Activated CD8-positive, alpha-beta T cell treated with anti-CD3 and anti-CD28 coated beads for 36 hours (primary cell): ENCODE data around the gene EEPD1. TPM values are rescaled to one million over a fixed set of nuclear protein-coding genes. Genes with fewer than 3 reads are reported as not detected.
"Not testable (repeated sequence)": the region's sequence is repeated elsewhere in the genome, so short reads cannot be mapped to it uniquely, and the experiment has no call there.

Experiments used
- ATAC-seq: fragments of 200-7000 bp; cut with Tn5 transposase; one replicate; pipeline ENCODE4 v1.10.0; 2021; ENCODE audit warnings: mild to moderate bottlenecking, moderate library complexity
- CTCF ChIA-PET: fragments of 350-600 bp; sonication (Branson Sonifier 250); formaldehyde crosslinking; loops from one replicate; lab custom pipeline; 2021; ENCODE audit warnings: antibody characterized with exemption; lab: Charles Lee
- POLR2A ChIA-PET: fragments of 350-600 bp; sonication (Branson Sonifier 250); formaldehyde crosslinking; loops from one replicate; lab custom pipeline; 2021; ENCODE audit warnings: antibody characterized with exemption; lab: Charles Lee
- DNase-seq: peaks from one replicate; pipeline ENCODE4 v3.0.0-alpha.2; 2020
- H3K27ac Mint-ChIP-seq: one replicate; pipeline ENCODE4 v1.8.0; 2021; ENCODE audit warnings: mild to moderate bottlenecking, mixed read lengths
- H3K27me3 Mint-ChIP-seq: one replicate; pipeline ENCODE4 v1.8.0; 2021; ENCODE audit warnings: mixed read lengths
- H3K36me3 Mint-ChIP-seq: one replicate; pipeline ENCODE4 v1.8.0; 2021; ENCODE audit warnings: low read depth, mixed read lengths
- H3K4me1 Mint-ChIP-seq: one replicate; pipeline ENCODE4 v1.8.0; 2021; ENCODE audit warnings: low read depth, mixed read lengths
- H3K4me3 Mint-ChIP-seq: one replicate; pipeline ENCODE4 v1.8.0; 2021; ENCODE audit warnings: mild to moderate bottlenecking, moderate library complexity, mixed read lengths
- H3K9me3 Mint-ChIP-seq: one replicate; pipeline ENCODE4 v1.8.0; 2021; ENCODE audit warnings: mixed read lengths
- intact Hi-C: fragments of 100-400 bp; cut with micrococcal nuclease; formaldehyde crosslinking; loops from one replicate; pipeline ENCODE4 v1.10.0; 2022
- total RNA-seq, 2 experiments: library from RNA; stranded (reverse); gene quantifications; one replicate each; pipeline ENCODE4 v1.2.3, GENCODE V29; 2021
- TF ChIP-seq, protein P1 (sequence below): fragments of 200-600 bp; IDR thresholded peaks from one replicate; pipeline ENCODE4 v1.8.0; 2022; ENCODE audit warnings: antibody characterized with exemption, mild to moderate bottlenecking

Gene EEPD1
- total RNA-seq, 2 experiments from 2014 or later = 0.76 to 0.90 TPM

DNA sequence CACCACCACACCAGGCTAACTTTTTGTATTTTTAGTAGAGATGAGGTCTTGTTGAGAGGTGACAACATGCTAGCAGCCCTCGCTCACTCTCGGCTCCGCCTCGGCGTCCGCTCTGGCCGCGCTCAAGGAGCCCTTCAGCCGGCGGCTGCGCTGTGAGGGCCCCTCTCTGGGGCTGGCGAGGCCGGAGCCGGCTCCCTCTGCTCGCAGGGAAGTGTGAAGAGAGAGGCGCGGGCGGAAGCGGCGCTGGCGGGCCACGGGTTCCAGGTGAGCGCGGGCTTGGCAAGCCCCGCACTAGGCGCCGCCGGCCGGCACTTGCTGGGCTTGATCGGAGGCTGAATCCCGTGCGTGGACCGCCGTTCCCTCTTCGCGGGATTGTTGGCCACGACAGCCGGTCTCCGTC is 83.0 kb downstream of the EEPD1 start:
- intact Hi-C loops = no loop called here
- no peaks in the 10 kb centered on the region for H3K36me3 Mint-ChIP-seq
- no peaks in the 10 kb centered on the region for H3K9me3 Mint-ChIP-seq
- DNase-seq = no peak
- TF ChIP-seq, protein P1, sequence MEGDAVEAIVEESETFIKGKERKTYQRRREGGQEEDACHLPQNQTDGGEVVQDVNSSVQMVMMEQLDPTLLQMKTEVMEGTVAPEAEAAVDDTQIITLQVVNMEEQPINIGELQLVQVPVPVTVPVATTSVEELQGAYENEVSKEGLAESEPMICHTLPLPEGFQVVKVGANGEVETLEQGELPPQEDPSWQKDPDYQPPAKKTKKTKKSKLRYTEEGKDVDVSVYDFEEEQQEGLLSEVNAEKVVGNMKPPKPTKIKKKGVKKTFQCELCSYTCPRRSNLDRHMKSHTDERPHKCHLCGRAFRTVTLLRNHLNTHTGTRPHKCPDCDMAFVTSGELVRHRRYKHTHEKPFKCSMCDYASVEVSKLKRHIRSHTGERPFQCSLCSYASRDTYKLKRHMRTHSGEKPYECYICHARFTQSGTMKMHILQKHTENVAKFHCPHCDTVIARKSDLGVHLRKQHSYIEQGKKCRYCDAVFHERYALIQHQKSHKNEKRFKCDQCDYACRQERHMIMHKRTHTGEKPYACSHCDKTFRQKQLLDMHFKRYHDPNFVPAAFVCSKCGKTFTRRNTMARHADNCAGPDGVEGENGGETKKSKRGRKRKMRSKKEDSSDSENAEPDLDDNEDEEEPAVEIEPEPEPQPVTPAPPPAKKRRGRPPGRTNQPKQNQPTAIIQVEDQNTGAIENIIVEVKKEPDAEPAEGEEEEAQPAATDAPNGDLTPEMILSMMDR = no peak
- ATAC-seq = no peak
- no peaks in the 10 kb centered on the region for H3K27me3 Mint-ChIP-seq
- ChIA-PET CTCF (no interaction called here), POLR2A (no interaction called here)
- no peaks in the 10 kb centered on the region for H3K4me1 Mint-ChIP-seq
- H3K27ac Mint-ChIP-seq = no peak overlapping the region
- no peak overlapping the region for H3K4me3 Mint-ChIP-seq

DNA sequence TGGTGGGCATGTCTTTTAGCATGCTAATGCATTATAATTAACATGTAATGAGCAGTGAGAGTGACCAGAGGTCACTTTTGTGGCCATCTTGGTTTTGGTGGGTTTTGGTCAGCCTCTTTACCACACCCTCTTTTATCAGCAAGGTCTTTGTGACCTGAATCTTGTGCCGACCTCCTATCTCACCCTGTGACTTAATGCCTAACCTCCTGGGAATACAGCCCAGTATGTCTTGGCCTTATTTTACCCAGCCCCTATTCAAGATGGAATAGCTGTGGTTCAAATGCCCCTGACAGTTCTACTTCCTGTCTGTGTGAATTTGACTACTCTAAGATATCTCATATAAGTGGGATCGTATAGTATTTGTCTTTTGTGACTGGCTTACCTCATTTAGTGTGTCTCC is 85.1 kb downstream of the EEPD1 start:
- Mint-ChIP-seq H3K36me3 (no peaks in the 10 kb centered on the region), H3K9me3 (no peaks in the 10 kb centered on the region), H3K4me3 (no peak overlapping the region), H3K4me1 (no peaks in the 10 kb centered on the region), H3K27ac (no peak overlapping the region), H3K27me3 (no peaks in the 10 kb centered on the region)
- POLR2A ChIA-PET = no interaction called here
- TF ChIP-seq, protein P1 = no peak
- DNase-seq (no peak), ATAC-seq (no peak)
- CTCF ChIA-PET = no interaction called here
- intact Hi-C loops = no loop called here

DNA sequence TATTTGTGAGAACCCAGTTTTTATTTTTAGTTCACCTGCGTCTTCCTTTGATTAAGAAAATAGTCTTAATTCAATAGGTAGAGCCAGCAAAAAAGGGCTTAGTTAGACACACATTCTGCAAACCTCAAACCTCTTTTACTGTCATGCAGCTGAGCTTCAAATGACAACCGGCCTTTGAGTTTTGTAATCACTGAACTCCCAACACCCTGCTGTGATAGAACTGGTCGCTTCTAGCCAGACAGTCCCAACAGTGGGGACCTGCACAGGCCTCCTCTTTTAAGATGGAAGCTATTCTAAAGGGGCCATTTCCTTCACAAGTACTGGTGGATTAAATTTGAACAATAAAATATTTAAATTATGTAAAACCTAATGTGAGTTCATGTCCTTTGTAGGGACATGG is 90.3 kb downstream of the EEPD1 start:
- H3K4me3 Mint-ChIP-seq, H3K27me3 Mint-ChIP-seq, H3K27ac Mint-ChIP-seq, DNase-seq, H3K4me1 Mint-ChIP-seq, intact Hi-C loops, H3K9me3 Mint-ChIP-seq, CTCF ChIA-PET, POLR2A ChIA-PET, ATAC-seq, H3K36me3 Mint-ChIP-seq: not testable (repeated sequence)

DNA sequence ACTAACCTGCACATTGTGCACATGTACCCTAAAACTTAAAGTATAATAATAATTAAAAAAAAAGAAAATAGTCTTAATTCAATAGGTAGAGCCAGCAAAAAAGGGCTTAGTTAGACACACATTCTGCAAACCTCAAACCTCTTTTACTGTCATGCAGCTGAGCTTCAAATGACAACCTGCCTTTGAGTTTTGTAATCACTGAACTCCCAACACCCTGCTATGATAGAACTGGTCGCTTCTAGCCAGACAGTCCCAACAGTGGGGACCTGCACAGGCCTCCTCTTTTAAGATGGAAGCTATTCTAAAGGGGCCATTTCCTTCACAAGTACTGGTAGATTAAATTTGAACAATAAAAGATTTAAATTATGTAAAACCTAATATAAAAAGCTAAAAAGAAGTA is 90.9 kb downstream of the EEPD1 start:
- POLR2A ChIA-PET, H3K9me3 Mint-ChIP-seq, H3K36me3 Mint-ChIP-seq, ATAC-seq, intact Hi-C loops, H3K27me3 Mint-ChIP-seq, H3K4me1 Mint-ChIP-seq, DNase-seq, H3K27ac Mint-ChIP-seq, H3K4me3 Mint-ChIP-seq: not testable (repeated sequence)
- CTCF ChIA-PET = interaction anchor here (0.6 kb wide), 1 partner anchor 43 kb away, joined by 3 read pairs; no protein-coding TSS in a partner anchor

DNA sequence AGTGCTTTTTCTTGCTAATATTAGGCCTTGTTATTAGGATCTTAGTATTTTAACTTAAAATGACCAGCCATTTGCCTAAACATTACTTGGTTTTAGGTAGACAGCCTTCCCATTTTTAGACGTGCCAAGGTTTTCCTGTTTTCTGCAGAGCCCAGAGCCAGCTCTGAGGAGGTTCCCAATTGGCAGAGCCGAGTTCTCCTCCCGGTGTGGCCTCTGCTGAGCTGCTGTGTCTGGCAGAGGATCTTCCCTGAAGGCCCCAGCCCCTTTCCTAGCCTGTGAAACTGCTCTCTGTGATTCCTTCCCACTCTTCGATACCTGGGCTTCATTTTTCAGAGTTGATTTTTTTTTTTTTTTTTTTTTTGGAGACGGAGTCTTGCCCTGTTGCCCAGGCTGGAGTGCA is 91.4 kb downstream of the EEPD1 start:
- DNase-seq (no peak), ATAC-seq (no peak)
- Mint-ChIP-seq H3K36me3 (no peaks in the 10 kb centered on the region), H3K4me1 (no peaks in the 10 kb centered on the region), H3K27ac (no peak overlapping the region), H3K4me3 (no peak overlapping the region), H3K9me3 (no peaks in the 10 kb centered on the region), H3K27me3 (no peaks in the 10 kb centered on the region)
- intact Hi-C loops = no loop called here
- CTCF ChIA-PET = interaction anchor here (0.6 to 0.9 kb wide), 2 partner anchors 21 to 43 kb away, joined by 3 read pairs; no protein-coding TSS in a partner anchor
- POLR2A ChIA-PET = no interaction called here
- TF ChIP-seq, protein P1 = no peak

DNA sequence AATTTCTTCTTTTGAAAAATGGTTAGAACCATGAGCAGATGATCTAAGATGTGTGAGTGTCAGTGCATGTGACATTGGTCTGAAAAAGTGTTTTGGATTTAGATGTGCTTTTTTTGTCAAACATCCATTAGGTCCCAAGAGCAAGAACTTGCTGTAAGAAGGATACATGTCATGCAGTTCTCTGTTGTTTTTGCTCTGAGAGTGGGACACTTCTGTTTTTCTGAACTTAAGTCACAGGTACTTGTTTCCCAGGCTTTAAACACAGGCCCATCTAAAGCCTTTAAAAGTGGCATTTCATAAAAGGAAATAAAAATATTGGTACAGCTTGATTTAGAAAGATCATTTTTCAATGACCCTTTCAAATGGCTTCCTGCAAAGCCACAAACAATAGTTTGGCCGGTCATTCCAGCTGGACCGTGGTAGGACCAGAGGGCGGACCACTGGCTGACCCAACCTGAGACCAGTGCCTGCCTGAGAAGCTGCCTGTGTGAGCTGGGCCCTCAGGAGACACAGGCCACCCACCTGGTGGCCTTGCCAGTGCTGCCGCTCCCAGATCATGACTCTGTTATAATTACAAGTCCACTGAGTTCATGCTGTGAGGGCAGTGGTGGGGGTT is 92.7 kb downstream of the EEPD1 start:
- CTCF ChIA-PET = interaction anchor here (0.9 kb wide), 1 partner anchor 20 kb away, joined by 3 read pairs; no protein-coding TSS in a partner anchor
- DNase-seq (no peak), ATAC-seq (no peak)
- TF ChIP-seq, protein P1 = no peak
- Mint-ChIP-seq H3K4me1 (no peaks in the 10 kb centered on the region), H3K27me3 (no peaks in the 10 kb centered on the region), H3K9me3 (no peaks in the 10 kb centered on the region), H3K4me3 (no peak overlapping the region), H3K36me3 (no peaks in the 10 kb centered on the region), H3K27ac (no peak overlapping the region)
- POLR2A ChIA-PET = interaction anchor here (1.1 kb wide), 1 partner anchor 64 kb away, joined by 3 read pairs; no protein-coding TSS in a partner anchor
- intact Hi-C loops = no loop called here
